HEK293 (cell line): ENCODE results near the gene SLAMF9.

Experiments
- EGR2 ChIP-seq: fragments of 450-650 bp; formaldehyde crosslinking; IDR thresholded peaks from 2 replicates; pipeline ENCODE4 v1.5.1; 2016; ENCODE audit warnings: low read depth, missing biosample characterization, missing genetic modification characterization
- GLIS1 ChIP-seq: fragments of 450-650 bp; formaldehyde crosslinking; IDR thresholded peaks from 2 replicates; pipeline ENCODE4 v1.5.1; 2016; ENCODE audit warnings: missing biosample characterization, missing genetic modification characterization
- HOXD13 ChIP-seq: sonication (generic); formaldehyde crosslinking; IDR thresholded peaks from 2 replicates; pipeline ENCODE4 v1.8.0; 2022; ENCODE audit warnings: missing genetic modification reagents, borderline replicate concordance
- IKZF3 ChIP-seq: fragments of 450-650 bp; IDR thresholded peaks from 2 replicates; pipeline ENCODE4 v1.5.0; 2018; ENCODE audit warnings: missing biosample characterization, mild to moderate bottlenecking, missing genetic modification characterization, moderate library complexity
- KLF7 ChIP-seq: fragments of 450-650 bp; formaldehyde crosslinking; IDR thresholded peaks from 2 replicates; pipeline ENCODE4 v1.5.1; 2016; ENCODE audit warnings: missing biosample characterization, missing genetic modification characterization, borderline replicate concordance
- PRDM1 ChIP-seq: fragments of 450-650 bp; formaldehyde crosslinking; IDR thresholded peaks from 2 replicates; pipeline ENCODE4; 2016; ENCODE audit warnings: missing biosample characterization, missing genetic modification characterization
- SALL2 ChIP-seq: fragments of 450-650 bp; formaldehyde crosslinking; IDR thresholded peaks from 2 replicates; pipeline ENCODE4 v1.5.0; 2017; ENCODE audit warnings: missing biosample characterization, mild to moderate bottlenecking, missing genetic modification characterization, borderline replicate concordance
- SETDB1 ChIP-seq: IDR thresholded peaks from one replicate; pipeline ENCODE4 v1.6.1; 2017; ENCODE audit warnings: mild to moderate bottlenecking, low read length, moderate library complexity, mixed read lengths; ENCODE audit not compliant: insufficient read length
- TRIM28 ChIP-seq: IDR thresholded peaks from 2 replicates; pipeline ENCODE4 v1.6.1; 2011; ENCODE audit warnings: low read length, control low read depth, borderline replicate concordance
- YY1 ChIP-seq: fragments of 450-650 bp; formaldehyde crosslinking; IDR thresholded peaks from 2 replicates; pipeline ENCODE4 v1.5.1; 2018; ENCODE audit warnings: missing biosample characterization, missing genetic modification characterization
- ZBTB1 ChIP-seq: fragments of 450-650 bp; formaldehyde crosslinking; IDR thresholded peaks from 2 replicates; pipeline ENCODE4 v1.5.1; 2016; ENCODE audit warnings: missing biosample characterization, missing genetic modification characterization
- ZBTB17 ChIP-seq: fragments of 450-650 bp; formaldehyde crosslinking; IDR thresholded peaks from 2 replicates; pipeline ENCODE4 v1.5.1; 2016; ENCODE audit warnings: missing biosample characterization, missing genetic modification characterization
- ZNF133 ChIP-seq: fragments of 450-650 bp; formaldehyde crosslinking; IDR thresholded peaks from 2 replicates; pipeline ENCODE4 v1.5.1; 2016; ENCODE audit warnings: missing biosample characterization, missing genetic modification characterization
- ZNF140 ChIP-seq: fragments of 450-650 bp; formaldehyde crosslinking; IDR thresholded peaks from 2 replicates; pipeline ENCODE4 v1.5.1; 2016; ENCODE audit warnings: missing biosample characterization, missing genetic modification characterization
- ZNF274 ChIP-seq, 2 experiments: fragments of 200-500 bp in 1 of 2; fragments of 450-650 bp in 1 of 2; sonication (Bioruptor generic) in 1 of 2; formaldehyde crosslinking in 1 of 2; IDR thresholded peaks; 2 replicates each; pipeline versions ENCODE4 v1.5.1 to v1.6.1; 2014 to 2016; ENCODE audit warnings: borderline replicate concordance in 1 of 2, inconsistent platforms in 1 of 2, low read length in 1 of 2, missing biosample characterization in 1 of 2, missing genetic modification characterization in 1 of 2
- ZNF311 ChIP-seq: fragments of 450-650 bp; formaldehyde crosslinking; IDR thresholded peaks from 2 replicates; pipeline ENCODE4 v1.5.1; 2017; ENCODE audit warnings: missing biosample characterization, missing genetic modification characterization, borderline replicate concordance
- ZNF341 ChIP-seq: fragments of 450-650 bp; formaldehyde crosslinking; IDR thresholded peaks from 2 replicates; pipeline ENCODE4; 2016; ENCODE audit warnings: low read depth, missing biosample characterization, missing genetic modification characterization
- ZNF350 ChIP-seq: fragments of 450-650 bp; formaldehyde crosslinking; IDR thresholded peaks from 2 replicates; pipeline ENCODE4 v1.5.0; 2017; ENCODE audit warnings: missing biosample characterization, mild to moderate bottlenecking, missing genetic modification characterization
- ZNF394 ChIP-seq: fragments of 450-650 bp; formaldehyde crosslinking; IDR thresholded peaks from 2 replicates; pipeline ENCODE4 v1.5.1; 2016; ENCODE audit warnings: missing biosample characterization, missing genetic modification characterization, mild to moderate bottlenecking, moderate library complexity, borderline replicate concordance
- ZNF433 ChIP-seq: fragments of 450-650 bp; formaldehyde crosslinking; IDR thresholded peaks from 2 replicates; pipeline ENCODE4 v1.5.1; 2016; ENCODE audit warnings: missing biosample characterization, missing genetic modification characterization, low read depth
- ZNF473 ChIP-seq: fragments of 450-650 bp; formaldehyde crosslinking; IDR thresholded peaks from 2 replicates; pipeline ENCODE4 v1.5.1; 2017; ENCODE audit warnings: missing biosample characterization, missing genetic modification characterization
- ZNF514 ChIP-seq: fragments of 450-650 bp; formaldehyde crosslinking; IDR thresholded peaks from 2 replicates; pipeline ENCODE4 v1.5.1; 2016; ENCODE audit warnings: missing biosample characterization, missing genetic modification characterization
- ZNF548 ChIP-seq: fragments of 450-650 bp; formaldehyde crosslinking; IDR thresholded peaks from 2 replicates; pipeline ENCODE4 v1.5.1; 2016; ENCODE audit warnings: missing biosample characterization, missing genetic modification characterization
- ZNF560 ChIP-seq: fragments of 450-650 bp; formaldehyde crosslinking; IDR thresholded peaks from 2 replicates; pipeline ENCODE4 v1.5.1; 2017; ENCODE audit warnings: missing biosample characterization, missing genetic modification characterization, borderline replicate concordance
- ZNF610 ChIP-seq: fragments of 450-650 bp; formaldehyde crosslinking; IDR thresholded peaks from 2 replicates; pipeline ENCODE4 v1.5.1; 2016; ENCODE audit warnings: missing biosample characterization, missing genetic modification characterization, borderline replicate concordance
- ZNF624 ChIP-seq: fragments of 450-650 bp; formaldehyde crosslinking; IDR thresholded peaks from 2 replicates; pipeline ENCODE4 v1.5.1; 2017; ENCODE audit warnings: missing biosample characterization, missing genetic modification characterization
- ZNF670 ChIP-seq: fragments of 450-650 bp; formaldehyde crosslinking; IDR thresholded peaks from 2 replicates; pipeline ENCODE4 v1.5.1; 2016; ENCODE audit warnings: missing biosample characterization, missing genetic modification characterization, low read depth
- ZNF701 ChIP-seq: fragments of 450-650 bp; formaldehyde crosslinking; IDR thresholded peaks from 2 replicates; pipeline ENCODE4 v1.5.1; 2016; ENCODE audit warnings: missing biosample characterization, missing genetic modification characterization
- ZNF768 ChIP-seq: fragments of 450-650 bp; formaldehyde crosslinking; IDR thresholded peaks from 2 replicates; pipeline ENCODE4 v1.5.1; 2018; ENCODE audit warnings: missing biosample characterization, mild to moderate bottlenecking, missing genetic modification characterization
- ZNF837 ChIP-seq: fragments of 450-650 bp; formaldehyde crosslinking; IDR thresholded peaks from 2 replicates; pipeline ENCODE4 v1.5.1; 2016; ENCODE audit warnings: missing biosample characterization, missing genetic modification characterization
- ZXDB ChIP-seq: fragments of 450-650 bp; formaldehyde crosslinking; IDR thresholded peaks from 2 replicates; pipeline ENCODE4 v1.5.1; 2016; ENCODE audit warnings: missing biosample characterization, missing genetic modification characterization
- TF ChIP-seq, protein P1 (sequence below): fragments of 450-650 bp; formaldehyde crosslinking; IDR thresholded peaks from 2 replicates; pipeline ENCODE4 v1.5.1; 2016; ENCODE audit warnings: missing biosample characterization, missing genetic modification characterization
- TF ChIP-seq, protein P2 (sequence below): fragments of 450-650 bp; IDR thresholded peaks from 2 replicates; pipeline ENCODE4 v1.5.1; 2018; ENCODE audit warnings: missing biosample characterization, mild to moderate bottlenecking, missing genetic modification characterization
- TF ChIP-seq, protein P3 (sequence below): fragments of 450-650 bp; formaldehyde crosslinking; IDR thresholded peaks from 2 replicates; pipeline ENCODE4 v1.5.1; 2016; ENCODE audit warnings: missing biosample characterization, missing genetic modification characterization
- TF ChIP-seq, protein P4 (sequence below): sonication (generic); formaldehyde crosslinking; IDR thresholded peaks from 2 replicates; pipeline ENCODE4 v1.8.1; 2022; ENCODE audit warnings: mild to moderate bottlenecking, moderate library complexity, missing genetic modification reagents

The SLAMF9 gene

DNA sequence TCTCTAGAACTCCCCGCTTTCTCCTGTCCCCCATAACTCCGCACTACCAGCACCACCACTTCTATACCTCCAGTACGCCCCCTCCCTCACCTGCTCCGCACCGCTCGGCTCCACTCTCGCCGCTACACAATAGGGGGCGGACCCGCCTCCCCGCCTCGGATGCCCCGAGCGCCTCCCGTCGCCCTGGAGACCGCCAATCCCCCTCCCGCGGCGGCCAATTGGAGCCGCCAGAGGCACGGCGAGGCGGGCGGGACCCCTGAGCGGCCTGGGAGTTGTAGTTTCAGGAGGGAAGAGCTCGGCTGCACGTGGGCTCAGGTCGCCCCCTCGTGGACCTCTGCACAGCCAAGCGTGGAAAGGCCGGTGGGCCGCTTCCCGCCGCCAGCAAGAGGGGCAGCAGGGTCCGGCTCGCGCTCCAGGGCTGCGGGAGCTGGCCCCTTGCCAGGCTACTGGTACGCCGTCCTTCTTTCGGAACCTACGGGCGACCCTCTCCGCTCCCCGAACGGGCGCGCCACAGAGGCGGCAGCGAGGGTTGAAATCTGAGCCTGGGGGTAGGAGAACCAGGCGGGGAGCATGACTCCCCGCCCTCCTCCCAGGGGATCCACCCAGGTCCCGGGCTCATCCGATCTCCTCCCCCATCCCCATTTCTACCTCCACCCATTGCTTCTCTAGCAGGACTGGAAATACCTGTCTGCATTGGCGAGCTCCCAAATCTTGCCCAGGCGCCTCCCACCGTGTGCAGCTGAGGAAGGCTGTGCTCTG, 8.4 kb downstream of the SLAMF9 start, which contains the start of gene IGSF9 (continued):
- TF ChIP-seq ZNF548 (tag by site-specific recombination) (no peak), ZNF837 (tag by site-specific recombination) (no peak), ZNF394 (tag by site-specific recombination) (0 out of 2 replicates have a peak, but pooled peaks have one; percentile 19), TRIM28 (no peak), ZNF624 (tag by site-specific recombination) (no peak), ZNF514 (tag by site-specific recombination) (no peak), PRDM1 (tag by site-specific recombination) (no peak), EGR2 (tag by site-specific recombination) (0 out of 2 replicates have a peak, but pooled peaks have one; percentile 40), ZNF311 (tag by site-specific recombination) (no peak), ZNF350 (tag by site-specific recombination) (no peak), YY1 (tag by site-specific recombination) (0 out of 2 replicates have a peak, but pooled peaks have one; percentile 60), ZNF560 (tag by site-specific recombination) (no peak), ZBTB1 (tag by site-specific recombination) (no peak), KLF7 (tag by site-specific recombination) (no peak), ZBTB17 (peak; percentile 85), GLIS1 (tag by site-specific recombination) (peak; percentile 83), SETDB1 (no peak), ZXDB (tag by site-specific recombination) (peak; percentile 75; the same call in 1 of the 2 replicates), ZNF140 (no peak), ZNF433 (tag by site-specific recombination) (no peak), HOXD13 (no peak), SALL2 (tag by site-specific recombination) (no peak), ZNF341 (peak; percentile 91), ZNF701 (tag by site-specific recombination) (no peak), IKZF3 (tag by site-specific recombination) (0 out of 2 replicates have a peak, but pooled peaks have one; percentile 24), ZNF768 (tag by site-specific recombination) (no peak), ZNF133 (tag by site-specific recombination) (no peak), ZNF473 (no peak), ZNF274 (IDR thresholded peaks at IDR 0.05; ENCODE audit: low read length) (no peak), ZNF274 (tag by site-specific recombination; IDR thresholded peaks at IDR 0.05; ENCODE audit: borderline replicate concordance) (no peak), ZNF610 (peak; percentile 44; the same call in 1 of the 2 replicates), ZNF670 (tag by site-specific recombination) (no peak)
- TF ChIP-seq, protein P1, sequence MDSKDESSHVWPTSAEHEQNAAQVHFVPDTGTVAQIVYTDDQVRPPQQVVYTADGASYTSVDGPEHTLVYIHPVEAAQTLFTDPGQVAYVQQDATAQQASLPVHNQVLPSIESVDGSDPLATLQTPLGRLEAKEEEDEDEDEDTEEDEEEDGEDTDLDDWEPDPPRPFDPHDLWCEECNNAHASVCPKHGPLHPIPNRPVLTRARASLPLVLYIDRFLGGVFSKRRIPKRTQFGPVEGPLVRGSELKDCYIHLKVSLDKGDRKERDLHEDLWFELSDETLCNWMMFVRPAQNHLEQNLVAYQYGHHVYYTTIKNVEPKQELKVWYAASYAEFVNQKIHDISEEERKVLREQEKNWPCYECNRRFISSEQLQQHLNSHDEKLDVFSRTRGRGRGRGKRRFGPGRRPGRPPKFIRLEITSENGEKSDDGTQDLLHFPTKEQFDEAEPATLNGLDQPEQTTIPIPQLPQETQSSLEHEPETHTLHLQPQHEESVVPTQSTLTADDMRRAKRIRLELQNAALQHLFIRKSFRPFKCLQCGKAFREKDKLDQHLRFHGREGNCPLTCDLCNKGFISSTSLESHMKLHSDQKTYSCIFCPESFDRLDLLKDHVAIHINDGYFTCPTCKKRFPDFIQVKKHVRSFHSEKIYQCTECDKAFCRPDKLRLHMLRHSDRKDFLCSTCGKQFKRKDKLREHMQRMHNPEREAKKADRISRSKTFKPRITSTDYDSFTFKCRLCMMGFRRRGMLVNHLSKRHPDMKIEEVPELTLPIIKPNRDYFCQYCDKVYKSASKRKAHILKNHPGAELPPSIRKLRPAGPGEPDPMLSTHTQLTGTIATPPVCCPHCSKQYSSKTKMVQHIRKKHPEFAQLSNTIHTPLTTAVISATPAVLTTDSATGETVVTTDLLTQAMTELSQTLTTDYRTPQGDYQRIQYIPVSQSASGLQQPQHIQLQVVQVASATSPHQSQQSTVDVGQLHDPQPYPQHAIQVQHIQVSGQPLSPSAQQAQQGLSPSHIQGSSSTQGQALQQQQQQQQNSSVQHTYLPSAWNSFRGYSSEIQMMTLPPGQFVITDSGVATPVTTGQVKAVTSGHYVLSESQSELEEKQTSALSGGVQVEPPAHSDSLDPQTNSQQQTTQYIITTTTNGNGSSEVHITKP, result peak; percentile 79
- TF ChIP-seq, protein P2, sequence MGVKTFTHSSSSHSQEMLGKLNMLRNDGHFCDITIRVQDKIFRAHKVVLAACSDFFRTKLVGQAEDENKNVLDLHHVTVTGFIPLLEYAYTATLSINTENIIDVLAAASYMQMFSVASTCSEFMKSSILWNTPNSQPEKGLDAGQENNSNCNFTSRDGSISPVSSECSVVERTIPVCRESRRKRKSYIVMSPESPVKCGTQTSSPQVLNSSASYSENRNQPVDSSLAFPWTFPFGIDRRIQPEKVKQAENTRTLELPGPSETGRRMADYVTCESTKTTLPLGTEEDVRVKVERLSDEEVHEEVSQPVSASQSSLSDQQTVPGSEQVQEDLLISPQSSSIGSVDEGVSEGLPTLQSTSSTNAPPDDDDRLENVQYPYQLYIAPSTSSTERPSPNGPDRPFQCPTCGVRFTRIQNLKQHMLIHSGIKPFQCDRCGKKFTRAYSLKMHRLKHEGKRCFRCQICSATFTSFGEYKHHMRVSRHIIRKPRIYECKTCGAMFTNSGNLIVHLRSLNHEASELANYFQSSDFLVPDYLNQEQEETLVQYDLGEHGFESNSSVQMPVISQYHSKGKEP (tag by site-specific recombination), result no peak
- TF ChIP-seq, protein P3, sequence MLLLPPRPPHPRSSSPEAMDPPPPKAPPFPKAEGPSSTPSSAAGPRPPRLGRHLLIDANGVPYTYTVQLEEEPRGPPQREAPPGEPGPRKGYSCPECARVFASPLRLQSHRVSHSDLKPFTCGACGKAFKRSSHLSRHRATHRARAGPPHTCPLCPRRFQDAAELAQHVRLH (tag by site-specific recombination), result peak; percentile 71; the same call in 1 of the 2 replicates
- TF ChIP-seq, protein P4, sequence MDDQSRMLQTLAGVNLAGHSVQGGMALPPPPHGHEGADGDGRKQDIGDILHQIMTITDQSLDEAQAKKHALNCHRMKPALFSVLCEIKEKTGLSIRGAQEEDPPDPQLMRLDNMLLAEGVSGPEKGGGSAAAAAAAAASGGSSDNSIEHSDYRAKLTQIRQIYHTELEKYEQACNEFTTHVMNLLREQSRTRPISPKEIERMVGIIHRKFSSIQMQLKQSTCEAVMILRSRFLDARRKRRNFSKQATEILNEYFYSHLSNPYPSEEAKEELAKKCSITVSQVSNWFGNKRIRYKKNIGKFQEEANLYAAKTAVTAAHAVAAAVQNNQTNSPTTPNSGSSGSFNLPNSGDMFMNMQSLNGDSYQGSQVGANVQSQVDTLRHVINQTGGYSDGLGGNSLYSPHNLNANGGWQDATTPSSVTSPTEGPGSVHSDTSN (CRISPR knock-in tag), result no peak
